IPS DF 4.7 (cell line): Measurements from ENCODE around the gene LCLAT1.
"Not testable (repeated sequence)": the region's sequence is repeated elsewhere in the genome, so short reads cannot be mapped to it uniquely, and the experiment has no call there.

Experiments
- DNase-seq: peaks from one replicate; pipeline ENCODE4 v3.0.0-alpha.2; 2013; ENCODE audit warnings: low spot score; ENCODE audit errors: extremely low read depth

LCLAT1 gene

DNA sequence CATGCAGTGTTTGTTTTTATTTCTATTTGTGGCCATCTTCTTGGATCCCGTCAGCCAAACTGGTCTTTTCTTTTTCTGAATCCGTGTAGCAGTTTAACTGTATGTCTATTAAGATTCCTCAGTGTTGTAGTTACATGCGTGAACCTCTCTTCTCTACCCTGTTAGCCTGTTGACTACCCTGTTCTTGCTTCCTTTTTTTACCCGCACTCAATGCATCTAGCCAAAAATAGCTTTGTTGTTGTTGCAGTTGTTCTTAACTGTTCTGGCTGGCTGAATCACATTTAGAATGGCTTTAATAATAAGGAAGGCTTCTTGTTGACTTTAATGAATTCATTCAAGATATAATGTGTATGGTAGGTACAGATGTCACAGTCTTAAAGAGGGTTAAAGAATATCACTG is 137.1 kb downstream of the LCLAT1 start:
- no peak for DNase-seq

GRCh38 chr2:30588994-30589393 is 141.9 kb downstream of the LCLAT1 start:
- DNase-seq: no peak

- DNase-seq: no peak
Observed at GRCh38 chr2:30590407-30590806, 143.4 kb downstream of the LCLAT1 start.

GRCh38 chr2:30591186-30591585 is 144.1 kb downstream of the LCLAT1 start:
- DNase-seq: no peak

GRCh38 chr2:30601375-30601774 is 154.3 kb downstream of the LCLAT1 start:
- DNase-seq: no peak

DNA sequence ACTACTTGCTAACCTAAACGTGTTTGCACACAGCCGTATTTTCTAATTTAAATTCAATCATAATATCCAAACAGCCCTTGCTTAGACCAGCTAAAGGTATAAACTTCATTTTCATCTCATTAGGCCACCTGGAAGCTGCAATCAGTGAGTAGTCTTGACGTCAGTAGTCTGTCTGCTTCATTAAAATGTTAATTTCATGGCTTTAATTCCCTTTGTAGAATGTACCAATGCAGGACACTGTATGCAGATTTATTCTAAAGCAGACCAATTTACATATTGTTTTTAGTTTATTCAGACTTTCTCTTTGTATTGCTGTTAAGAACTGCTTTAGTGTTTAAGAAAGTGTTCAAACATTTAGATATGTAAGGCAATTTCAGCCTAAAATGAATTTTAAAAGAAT is 158.2 kb downstream of the LCLAT1 start:
- no peak for DNase-seq

DNA sequence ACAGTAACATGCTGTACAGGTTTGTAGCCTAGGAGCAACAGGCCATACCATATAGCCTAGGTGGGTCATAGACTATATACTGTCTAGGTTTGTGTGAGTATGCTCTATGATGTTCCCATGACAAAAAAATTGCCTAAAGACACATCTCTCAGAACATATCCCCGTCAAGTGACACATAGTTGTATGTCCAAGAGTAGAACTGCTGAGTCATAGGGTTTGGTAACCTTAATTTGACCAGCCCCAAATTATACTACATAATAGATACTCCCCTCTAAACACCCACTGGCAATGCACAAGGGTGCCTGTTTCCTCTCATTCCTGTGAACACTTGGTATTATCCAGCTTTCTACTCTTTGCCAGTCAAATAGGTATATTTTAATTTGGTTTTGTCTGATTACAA is 161.6 kb downstream of the LCLAT1 start:
- DNase-seq: no peak

GRCh38 chr2:30611583-30611982 is 164.5 kb downstream of the LCLAT1 start:
- DNase-seq: no peak

GRCh38 chr2:30612371-30612770 is 165.3 kb downstream of the LCLAT1 start:
- no peak for DNase-seq

- no peak for DNase-seq
Observed at GRCh38 chr2:30613001-30613400, 166.0 kb downstream of the LCLAT1 start.

DNA sequence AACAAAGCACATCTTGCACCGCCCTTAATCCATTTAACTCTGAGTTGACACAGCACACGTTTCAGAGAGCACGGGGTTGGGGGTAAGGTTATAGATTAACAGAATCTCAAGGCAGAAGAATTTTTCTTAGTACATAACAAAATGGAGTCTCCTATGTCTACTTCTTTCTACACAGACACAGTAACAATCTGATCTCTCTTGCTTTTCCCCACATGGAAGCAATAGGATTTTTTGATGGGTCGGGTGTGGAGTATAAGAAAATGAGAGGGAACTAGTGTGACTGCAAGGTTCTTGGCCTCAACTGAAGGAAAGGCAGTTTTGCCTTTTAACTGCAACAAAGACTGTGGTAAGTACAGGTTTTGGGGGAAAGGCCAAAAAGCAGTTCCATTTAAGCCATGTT is 167.2 kb downstream of the LCLAT1 start:
- DNase-seq: not testable (repeated sequence)

DNA sequence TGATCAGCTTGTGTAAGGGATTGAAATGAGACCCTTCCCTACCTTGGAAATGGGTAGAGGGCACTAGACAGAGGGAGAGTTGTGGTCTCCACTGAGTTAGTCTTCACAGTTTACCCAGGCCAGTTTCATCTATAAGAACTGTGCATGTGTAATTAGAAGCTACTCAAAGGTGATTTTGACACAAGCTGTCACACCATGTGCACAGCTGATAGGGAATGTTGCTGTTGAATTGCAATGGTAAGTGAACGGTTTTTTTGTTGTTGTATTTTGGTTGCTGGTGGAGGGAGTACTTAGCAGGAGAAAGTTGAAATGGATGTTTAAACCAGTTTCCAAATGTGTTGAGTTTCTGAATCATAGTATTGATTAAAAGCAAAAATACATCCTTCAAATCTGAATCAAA is 168.9 kb downstream of the LCLAT1 start:
- DNase-seq: no peak

- no peak for DNase-seq
Observed at GRCh38 chr2:30620102-30620501, 173.1 kb downstream of the LCLAT1 start.

- DNase-seq: no peak
Observed at GRCh38 chr2:30621836-30622235, 174.8 kb downstream of the LCLAT1 start.

DNA sequence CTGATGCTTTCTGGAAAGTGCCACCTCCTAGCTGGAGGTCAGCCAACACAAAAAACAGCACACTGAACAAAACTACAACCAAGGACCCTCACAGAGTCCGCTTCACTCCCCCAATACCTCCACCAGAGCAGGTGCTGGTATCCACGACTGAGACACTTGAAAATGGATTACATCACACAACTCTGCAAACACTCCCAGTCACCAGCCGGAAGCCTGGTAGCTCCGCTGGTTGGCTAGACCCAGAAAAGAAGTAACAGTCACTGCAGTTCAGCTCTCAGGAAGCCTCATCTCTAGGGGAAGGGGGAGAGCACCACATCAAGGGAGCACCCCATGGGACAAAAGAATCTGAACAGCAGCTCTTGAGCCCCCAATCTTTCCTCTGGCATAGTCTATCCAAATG is 175.4 kb downstream of the LCLAT1 start:
- DNase-seq: no peak

DNA sequence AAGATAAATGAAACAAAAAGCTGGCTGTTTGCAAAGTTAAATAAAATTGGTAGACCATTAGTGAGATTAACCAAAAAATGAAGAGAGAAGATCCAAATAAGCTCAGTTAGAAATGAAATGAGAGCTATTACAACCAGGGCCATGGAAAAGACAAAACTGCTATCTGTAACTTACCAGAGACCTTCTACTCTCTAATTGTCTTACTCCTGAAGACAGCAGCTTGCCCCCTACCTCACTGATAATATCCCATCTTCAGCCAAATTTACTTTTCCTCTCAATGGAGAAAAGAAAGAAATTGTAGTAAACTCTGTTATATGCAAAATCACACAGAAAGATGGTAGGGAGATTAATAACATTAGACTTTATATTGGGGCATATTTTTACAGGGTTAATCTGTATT is 178.2 kb downstream of the LCLAT1 start:
- no peak for DNase-seq

DNA sequence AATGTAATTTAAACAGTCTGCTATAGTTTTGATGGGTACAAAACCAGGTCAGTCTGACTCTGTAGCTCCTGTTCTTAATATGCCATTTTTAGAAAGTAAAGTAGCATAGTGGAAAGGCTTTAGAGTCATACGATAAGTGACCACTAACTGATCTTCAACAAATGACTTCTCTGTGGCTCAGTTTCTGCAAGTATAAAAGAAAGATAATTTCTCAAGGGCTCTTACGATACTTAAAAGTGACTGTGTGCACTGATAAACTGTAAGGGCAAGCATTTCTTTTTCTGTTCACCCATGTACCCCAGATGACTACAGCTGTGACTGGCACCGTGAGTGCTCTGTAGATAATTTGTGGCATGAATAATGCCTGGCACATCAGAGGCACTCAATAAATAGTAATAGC is 178.7 kb downstream of the LCLAT1 start:
- no peak for DNase-seq

DNA sequence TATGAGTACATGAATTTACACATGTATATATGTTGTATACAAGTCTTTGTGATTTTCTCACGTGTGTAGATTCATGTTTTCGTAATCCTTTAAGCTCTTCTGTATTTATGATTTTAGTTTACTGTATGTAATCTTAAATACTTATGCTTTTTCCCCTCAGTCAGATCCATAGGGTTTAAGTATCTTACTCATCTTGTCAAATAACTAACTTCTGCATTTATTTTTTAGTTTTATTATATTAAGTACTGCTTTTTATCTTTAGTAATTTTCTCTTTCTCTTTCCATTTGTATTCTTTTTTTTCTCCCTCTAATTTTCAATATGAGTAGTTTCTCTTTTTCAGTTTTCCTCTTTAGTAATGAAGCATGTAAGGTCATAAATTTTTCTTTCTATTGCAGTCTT is 179.4 kb downstream of the LCLAT1 start:
- no peak for DNase-seq

- no peak for DNase-seq
Observed at GRCh38 chr2:30627151-30627550, 180.1 kb downstream of the LCLAT1 start.

DNA sequence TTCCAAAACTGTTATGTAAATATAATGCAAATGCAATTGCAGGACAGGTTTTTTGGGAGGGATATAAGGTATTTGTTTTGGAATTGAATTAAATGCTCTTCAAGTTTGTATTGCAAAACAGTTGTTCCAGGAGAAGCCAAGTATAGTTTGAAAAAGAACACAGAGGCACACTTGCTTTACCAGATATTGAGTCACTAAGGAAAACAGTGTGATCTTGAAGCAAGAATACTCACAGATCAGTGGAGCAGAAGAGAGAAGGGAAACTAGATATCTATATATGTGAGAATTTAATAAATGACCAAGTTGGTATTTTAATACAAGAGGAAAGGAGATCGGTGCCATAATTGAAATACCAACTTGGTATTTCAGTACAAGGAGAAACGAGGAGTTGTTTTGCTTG is 181.3 kb downstream of the LCLAT1 start:
- no peak for DNase-seq

GRCh38 chr2:30629866-30630265 is 182.8 kb downstream of the LCLAT1 start:
- DNase-seq: no peak

DNA sequence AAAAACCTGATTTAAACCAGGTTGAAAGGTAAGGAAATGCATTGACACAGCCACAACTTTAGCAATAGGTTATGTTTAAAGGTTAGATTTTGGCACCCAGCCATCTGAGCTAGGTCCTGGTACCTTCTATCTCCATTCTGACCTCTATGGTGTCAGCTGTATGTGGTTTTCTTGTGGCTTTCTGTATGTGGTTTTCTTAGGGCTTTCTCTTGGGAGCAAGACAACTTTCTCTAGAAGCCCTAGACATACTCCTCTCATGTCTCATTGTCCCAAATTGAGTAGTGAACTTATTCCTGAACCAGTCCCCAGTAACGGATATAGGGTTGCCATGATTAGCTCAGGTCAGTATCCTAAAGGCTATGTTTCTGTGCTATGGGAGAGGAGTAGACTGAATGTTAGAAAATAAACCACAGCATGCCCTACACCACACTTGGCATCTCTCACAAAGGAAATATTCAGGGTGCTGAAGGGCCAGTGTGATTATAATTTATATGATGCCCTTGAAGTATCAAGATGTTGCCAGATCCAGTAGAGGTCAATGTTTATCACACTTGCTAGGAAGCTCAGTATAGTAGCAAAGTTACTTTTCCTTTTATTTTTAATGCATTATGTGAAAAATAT is 184.1 kb downstream of the LCLAT1 start:
- no peak for DNase-seq

DNA sequence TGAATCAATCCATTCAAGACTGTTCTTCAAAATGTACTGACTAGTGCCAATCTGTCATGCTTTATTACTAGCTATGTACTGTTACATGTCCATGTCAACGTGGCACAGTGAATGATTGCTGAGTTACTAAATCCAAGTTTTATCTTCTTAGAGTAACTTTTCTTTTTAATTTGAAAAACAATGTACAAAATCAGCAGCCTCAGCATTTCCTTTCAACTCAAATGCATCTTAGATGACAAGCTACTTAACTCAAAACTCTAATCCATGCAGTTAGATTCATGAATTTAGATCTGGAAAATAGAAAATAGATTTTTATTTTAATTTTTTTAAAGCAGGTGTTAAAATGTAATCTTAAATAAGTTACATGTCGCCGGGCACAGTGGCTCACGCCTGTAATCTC is 186.0 kb downstream of the LCLAT1 start:
- DNase-seq: no peak

- no peak for DNase-seq
Observed at GRCh38 chr2:30636311-30636710, 189.3 kb downstream of the LCLAT1 start.
